Ecto neural progenitor cell (in vitro differentiated cells): ENCODE results near the gene SERINC5.

Experiments used
- DNase-seq: peaks from one replicate; pipeline ENCODE4 v3.0.0-alpha.2; 2018; ENCODE audit warnings: low spot score

Gene SERINC5

DNA sequence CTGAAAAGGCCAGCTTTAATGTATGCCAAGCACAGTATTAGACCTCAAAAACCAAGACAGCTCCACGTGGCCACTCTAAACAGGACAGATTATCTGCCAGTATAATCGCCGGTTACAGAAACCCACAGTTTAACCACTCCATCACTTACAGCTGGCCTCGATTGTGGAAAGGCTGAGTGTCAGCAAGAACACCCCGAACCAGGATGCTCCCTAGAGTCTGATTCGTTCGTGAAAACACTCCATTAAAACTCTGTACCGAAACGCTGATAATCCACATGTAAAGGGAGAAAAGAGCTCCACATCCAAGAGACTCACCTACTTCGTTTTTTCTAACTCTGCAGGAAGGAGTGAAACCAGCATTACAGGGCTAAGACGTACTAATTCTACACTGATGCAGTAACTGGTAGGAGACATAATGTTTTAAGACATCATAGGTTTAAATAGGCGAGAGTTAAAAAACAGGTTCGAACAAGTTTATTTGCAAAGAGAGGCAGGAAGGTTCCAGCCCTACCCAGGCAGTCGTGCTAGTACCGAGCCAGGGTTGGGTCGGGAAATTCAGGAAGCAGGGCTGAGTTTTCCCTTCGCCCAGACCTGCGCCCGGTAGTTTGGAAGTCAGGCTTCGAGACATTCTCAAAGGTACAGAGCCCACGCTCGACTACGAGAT, 949 bp downstream of the SERINC5 start:
- DNase-seq = no peak

DNA sequence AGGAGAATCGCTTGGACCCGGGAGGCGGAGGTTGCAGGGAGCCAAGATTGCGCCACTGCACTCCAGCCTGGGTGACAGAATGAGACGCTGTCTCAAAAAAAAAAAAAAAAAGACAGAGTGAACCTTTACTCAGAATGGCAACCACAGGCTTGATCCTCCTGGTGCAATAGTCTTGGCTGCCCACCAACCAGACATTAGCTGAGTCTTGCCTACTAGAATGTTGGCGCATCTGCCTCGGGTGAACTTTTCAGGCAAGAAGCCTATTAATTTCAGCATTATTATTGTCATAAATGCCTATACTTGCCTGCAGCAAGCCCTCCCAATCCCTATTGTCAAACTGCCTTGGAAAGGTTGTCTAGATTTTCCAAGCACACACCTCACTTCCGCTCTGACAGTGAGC, 4.2 kb downstream of the SERINC5 start:
- no peak for DNase-seq

DNA sequence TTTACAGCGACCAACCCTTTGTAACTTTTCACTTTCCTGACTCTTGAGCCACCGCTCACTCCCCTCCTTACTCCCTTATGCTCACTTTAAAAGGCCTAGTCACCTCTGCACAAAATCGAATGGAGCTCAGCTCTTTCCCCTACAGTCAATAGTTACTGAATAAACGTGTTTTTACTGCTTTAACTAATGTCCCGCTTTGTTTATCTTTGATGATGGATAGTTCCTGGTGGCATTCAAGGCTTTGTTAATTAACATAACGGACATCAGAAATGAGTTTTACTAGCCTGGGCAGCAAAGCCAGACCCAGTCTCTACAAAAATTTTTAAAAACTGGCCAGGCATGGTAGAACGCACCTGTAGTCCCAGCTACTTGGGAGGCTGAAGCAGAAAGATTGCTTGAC, 5.0 kb downstream of the SERINC5 start:
- no peak for DNase-seq

DNA sequence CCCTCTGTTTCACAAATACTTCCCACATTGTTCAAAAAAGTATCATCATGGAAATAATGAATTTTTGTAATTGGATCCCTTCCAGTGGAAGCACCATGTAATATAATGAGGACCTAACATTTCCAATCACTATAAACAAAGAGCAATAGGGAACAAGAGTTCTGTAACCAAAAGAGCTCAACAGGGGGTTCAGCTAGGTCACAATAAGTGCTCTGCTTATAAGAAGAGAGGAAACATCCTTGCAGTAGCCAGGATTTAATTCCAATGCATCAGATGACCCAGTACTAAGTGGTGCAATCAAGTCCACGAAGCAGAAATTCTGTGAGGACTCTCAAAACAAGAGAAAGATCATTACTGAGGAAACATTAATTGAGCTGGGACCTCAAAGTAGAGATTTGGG, 5.9 kb downstream of the SERINC5 start:
- no peak for DNase-seq

DNA sequence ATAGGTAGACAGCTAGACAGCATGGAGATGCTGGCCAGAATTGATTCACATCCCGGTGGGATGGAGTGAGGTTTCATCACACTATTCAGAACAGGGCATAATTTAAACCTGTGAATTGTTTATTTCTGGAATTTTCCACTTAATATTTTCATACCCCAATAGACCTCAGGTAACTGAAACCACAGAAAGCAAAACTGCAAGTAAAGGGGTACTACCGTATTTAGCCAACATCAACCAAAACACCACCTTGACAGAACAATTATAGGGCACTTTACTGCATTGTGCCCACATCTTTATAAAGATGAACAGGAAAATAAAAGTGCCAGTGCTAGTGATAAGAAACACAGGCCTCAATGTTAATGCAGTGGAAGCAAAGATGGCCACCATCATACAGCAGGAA, 7.5 kb downstream of the SERINC5 start:
- no peak for DNase-seq

DNA sequence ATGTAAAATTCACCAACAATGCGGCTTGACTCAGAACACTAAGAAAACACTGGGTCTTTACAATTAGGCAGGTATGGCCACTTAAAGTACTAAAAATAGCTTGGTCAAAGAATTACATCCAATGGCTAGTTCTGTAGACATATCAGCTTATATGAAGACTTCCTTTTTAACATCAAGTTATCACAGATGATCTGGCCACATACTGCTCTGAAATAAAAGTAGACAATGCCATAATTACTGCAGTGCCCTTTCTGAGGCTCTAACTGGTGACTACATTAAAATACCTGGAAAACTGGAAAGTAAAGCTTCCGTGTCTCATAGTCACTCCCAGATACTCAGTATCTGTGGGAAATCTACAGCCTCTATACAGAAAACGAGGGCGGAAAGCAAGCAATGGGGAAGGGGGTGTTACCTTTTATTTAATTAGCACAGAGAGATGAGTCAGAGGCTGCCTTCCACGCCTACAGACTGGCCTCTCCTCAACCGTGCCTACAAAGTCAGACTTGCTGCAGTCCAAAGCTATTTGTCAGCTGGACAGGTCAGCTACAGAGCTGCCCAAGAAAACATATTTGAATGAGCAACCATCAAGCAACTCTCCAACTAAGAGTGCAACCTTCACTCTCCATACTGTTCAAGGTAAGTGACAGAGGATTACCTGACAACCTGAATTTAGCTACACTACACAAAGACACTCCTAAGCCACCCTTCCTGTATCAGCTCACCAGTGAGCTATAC, 8.7 kb downstream of the SERINC5 start:
- peak; percentile 72 for DNase-seq

DNA sequence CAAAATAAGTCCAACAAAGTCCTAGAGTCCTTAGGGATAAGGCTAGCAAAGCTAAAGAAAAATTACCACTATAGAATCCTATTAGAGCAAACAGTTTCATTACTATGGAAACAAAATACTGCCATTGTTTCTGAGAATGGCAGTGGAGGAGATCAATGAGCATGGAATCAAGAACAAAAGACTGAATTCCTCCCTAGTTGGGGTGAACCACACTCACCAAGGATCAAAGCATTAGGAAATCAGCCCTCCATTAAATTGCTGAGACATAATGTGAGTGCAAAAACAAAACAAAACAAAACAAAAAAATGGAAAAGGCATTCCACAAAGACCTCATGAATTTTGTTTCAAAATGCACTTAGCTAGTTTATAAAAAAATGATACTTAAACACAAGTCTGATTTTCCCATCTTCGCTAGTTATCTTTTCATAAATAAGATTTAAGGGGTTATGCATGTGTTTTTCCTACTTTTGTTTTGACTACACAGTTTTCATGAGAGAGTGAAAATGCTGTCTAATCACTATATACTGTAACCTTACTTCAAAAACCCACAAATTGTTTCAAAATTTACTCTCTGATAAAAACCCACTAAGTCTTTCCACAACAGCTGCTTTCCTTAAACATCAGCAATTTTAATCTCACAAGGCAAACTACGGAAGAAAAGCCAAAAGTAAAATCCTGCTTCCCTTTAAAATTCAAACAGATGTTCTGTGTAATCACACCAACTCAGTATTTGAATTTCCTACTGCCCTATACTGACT, 9.7 kb downstream of the SERINC5 start:
- no peak for DNase-seq

DNA sequence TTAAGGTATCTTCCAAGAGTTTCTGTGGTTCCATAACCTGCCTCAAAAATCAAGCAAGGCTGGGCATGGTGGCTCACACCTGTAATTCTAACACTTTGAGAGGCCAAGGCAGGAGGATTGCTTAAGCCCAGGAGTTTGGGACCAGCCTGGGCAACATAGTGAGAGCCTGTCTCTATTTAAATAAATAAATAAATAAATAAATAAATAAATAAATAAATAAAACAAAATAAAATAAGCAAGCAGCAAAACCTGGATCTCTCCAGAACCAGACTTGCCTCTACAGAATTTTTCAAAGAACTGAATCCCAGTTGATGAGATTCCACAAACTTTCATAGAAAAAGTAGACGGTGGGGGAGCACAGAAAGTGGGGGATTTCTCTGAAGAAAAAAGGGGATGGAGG, 12.3 kb downstream of the SERINC5 start:
- no peak for DNase-seq

DNA sequence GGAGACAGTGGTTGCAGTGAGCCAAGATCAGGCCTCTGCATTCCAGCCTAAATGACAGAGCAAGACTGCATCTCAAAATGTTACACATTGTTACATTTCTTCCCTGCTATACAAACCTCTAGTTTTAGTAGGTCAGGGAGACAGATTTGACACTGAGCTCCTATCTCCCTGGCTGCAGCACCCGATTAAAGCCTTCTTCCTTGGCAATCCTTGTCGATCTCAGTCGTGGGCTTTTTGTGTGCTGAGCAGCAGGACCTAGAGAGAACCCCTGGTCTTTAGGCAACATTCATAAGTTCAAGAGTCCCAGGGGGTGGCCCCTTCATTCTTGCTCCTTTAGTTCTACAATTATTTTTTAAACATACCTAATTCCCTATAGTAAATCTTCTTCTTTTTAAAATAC, 13.0 kb downstream of the SERINC5 start:
- DNase-seq = no peak

DNA sequence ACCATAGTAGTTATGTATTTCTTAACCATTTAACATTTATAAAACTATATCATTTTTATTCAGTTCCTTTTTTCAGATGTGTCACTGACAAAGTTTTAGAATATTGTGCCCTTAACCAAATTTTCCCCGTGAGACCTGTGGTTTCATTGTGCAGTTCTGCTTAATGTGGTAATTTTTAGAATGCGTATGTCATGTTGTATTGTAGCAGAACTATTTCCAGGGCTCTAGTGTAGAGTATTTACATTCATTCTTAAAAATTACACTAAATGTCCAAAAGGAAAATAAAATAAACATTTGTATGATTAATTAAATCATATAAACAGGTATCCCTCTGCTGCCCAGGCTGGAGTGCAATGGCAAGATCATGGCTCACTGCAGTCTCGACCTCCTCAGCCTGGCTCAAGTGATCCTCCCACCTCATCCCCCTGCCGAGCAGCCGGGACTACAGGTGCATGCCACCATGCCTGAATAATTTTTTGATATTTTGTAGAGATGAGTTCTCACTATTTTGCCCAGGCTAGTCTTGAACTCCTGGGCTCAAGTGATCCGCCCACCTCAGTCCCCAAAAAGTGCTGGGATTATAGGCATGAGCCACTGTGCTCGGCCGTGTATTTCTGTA, 15.4 kb downstream of the SERINC5 start:
- no peak for DNase-seq

DNA sequence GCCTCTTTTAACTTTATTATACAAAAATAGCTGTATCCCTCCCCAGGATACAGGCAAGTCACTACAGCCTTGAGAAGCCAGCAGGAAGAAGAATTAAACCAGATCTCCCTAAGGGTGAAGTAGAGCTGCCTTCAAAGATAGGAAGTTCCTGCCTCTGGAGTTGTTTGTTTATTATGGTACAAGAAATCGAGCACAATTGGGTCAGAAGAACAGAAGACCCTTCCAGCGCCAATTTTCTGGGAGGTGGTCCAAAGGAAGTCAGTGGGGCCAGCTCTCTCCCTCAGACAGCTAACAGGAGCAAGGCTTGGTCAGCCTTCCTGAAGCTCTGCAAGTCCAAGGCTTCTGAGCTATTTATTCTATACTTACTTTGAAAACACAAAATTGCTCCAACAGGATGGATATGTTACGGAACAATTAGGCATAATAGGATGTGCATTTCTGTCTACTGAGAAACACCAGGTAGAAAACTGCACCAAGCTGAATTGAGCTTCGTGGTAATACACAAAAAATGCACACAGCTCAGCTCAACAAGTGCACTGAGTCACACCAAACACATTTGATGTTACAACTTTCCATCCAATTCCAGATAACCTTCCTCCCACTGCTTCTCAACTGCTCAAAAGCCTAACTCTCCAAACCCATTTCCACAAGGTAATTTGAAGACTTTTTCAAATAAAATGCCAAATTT, 16.0 kb downstream of the SERINC5 start:
- no peak for DNase-seq

DNA sequence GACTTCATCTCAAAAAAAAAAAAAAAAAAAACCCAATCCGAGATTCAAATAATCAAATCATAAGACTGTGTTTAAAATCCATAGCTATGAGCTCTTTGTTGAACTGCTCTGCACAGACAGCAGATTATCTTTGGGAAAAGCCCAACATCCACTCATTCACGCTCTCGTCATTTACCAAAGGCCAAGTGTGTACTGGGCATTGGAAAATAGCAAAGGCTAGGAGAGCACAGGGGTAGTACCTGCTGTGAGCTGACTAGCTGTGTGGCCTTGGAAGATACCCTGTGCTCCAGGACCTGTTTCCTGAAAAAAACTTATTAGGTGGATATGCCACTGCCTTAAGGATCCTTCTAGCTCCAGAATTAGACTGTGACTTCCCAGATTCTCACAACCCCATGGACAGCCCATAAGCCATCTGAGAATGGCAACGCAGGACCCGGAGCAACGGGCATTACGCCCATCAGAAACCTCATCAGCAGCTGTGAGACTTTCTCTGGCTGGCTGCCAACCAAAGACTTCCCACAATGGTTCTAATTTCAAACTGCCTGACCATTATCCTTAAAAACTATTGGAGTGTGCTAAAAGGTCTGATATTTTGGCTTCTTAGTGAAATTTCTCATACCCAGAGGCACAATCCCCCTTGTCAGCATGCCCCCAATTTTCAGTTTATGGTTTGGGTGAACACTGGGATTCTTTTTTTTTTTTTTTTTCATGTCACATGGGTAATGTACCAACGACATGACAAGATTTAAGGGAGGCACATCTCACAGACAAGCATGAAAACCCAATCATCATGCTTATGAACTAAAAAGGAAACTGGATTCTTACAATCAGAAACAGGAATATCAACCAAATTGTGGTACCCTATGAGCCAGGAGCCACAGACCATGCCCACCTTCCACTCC, 16.8 kb downstream of the SERINC5 start:
- no peak for DNase-seq

DNA sequence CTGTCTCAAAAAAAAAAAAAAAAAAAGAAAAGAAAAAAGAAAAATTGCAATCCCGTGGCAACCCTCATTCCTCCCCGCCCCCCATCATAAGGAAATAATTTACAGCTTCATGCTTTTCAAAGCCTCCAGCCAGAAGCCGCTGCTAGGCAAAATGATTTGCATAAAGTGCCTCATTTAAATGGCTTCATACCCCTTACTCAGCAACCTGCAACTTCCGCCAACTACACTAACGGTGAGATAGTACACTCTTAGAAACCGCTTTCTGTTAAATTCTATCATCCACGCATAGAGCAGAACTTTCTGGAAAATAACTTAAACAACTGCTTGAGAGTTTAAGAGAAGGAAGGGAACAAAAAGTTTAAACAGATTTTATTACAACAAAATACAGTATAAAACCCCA, 17.8 kb downstream of the SERINC5 start:
- no peak for DNase-seq

DNA sequence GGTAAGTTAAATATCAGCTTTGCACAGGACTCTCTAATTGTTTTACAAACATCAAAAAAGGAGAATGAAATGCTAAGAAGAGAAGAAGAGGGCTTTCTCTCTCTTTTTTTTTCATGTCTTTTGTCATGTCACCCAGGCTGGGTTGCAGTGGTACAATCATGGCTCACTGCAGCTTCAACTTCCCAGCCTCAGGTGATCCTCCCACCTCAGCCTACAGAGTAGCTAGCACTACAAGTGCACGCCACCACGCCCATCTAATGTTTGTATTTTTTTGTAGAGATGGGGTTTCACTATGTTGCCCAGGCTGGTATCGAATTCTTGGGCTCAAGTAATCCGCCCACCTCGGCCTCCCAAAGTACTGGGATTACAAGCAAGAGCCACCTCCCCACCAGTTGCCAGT, 18.6 kb downstream of the SERINC5 start:
- DNase-seq = no peak

DNA sequence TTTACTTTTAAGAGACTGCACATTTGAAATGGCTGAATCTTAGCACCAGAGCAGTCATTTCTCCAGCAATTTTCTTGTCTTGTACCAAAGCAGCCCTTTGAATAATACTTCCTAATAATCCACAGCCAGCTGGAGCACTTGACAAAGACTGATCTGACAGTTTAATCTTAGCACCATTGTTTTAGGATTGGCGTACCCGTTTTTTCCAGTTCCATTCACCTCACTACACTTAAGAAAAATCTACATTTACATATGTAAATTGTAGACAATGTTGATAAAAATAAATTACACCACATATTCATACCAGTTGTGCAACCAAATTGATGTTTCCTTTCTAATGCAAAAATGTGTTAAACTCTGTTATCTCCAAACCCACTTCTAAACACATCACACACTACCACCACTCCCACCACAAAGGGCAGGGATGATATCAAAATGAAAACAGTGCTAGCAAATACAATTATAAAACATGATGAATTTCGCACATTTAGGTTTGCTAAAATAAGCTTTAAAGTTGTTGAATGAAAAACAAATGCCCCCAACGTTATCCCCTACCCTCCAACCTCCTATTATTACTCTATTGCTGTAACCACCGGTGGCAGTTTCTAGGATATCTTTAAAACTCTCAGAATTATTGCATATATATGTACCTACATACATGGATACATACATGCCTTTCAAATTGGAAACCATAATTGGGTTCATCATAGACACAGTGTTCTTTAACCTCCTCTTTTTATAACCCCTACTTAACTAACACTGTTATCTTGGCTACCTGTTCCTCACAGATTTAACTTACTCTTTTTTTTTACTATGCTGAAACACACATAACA, 21.5 kb downstream of the SERINC5 start:
- no peak for DNase-seq

DNA sequence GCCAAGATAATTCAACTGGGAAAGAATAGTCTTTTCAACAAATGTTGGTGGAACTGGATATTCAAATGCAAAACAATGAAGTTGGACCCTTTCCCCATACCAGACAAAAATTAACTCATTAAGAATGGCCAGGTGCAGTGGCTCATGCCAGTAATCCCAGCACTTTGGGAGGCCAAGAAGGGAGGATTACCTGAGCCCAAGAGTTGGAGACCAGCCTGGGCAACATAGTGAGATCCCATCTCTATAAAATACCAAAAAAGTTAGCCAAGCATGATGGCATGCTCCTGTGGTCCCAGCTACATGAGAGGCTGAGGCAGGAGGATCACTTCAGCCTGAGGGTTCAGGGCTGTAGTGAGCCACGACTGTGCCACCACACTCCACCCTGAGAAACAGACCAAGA, 24.2 kb downstream of the SERINC5 start:
- DNase-seq = no peak

DNA sequence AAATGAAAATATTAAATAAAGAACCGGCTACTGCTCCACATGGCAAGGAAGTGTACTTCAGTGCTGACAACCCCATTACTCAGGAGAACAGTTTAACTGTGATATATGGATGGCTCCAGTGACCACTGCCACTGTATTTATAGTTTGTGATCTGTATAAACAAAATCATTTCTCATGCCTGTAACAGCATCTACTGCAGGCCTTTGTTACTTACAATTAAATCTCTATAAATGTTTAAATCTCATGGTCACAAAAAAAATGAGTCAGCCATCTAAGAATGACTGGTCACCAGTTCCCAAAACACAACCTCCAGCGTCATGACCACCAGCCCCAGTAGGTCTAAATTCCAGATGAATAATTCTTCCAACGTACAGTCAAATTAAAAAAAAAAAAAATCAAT, 24.6 kb downstream of the SERINC5 start:
- DNase-seq = no peak

DNA sequence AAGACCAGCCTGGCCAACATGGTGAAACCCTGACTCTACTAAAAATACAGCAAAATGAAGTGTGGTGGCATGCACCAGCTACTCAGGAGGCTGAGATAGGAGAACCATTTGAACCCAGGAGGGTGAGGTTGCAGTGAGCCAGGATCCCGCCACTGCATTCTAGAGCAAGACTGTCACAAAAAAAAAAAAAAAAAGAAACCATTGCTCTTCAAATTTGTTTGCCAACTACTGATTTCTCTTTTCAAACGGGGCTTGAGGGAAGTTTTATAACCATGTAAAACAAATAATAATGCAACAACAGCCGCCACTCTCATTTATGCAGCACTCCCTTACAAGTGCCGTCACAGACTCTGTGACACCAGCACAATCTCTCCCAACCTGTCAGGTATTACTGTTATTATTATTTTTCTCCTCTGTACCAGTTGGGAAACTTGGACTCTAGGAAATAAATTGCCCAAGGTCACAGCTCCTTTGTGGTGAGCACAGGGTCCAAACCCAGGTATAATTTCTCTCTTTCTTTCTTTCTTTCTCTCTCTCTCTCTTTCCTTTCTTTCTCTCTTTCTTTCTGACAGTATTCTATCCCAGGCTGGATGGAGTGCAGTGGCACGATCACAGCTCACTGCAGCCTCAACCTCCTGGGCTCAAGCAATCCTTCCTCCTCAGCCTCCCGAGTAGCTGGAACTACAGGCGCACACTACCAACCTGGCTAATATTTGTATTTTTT, 25.4 kb downstream of the SERINC5 start:
- DNase-seq = no peak

DNA sequence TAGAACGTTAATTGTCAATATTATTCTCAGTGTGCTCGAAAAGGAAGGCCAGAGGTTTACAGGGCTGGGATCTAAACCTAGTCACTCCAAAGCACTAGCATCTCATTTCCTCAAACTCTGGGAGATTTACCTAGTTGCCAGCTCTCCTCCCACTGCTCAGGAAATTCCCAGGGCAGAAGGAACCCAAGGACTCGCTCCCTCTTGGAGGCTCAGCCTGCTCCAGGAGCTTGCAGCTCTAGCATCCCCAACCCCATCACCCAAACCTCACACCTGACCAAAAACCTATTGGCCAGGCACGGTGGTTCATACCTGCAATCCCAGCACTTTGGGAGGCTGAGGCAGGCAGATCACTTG, 26.0 kb downstream of the SERINC5 start:
- no peak for DNase-seq
